HG02642 (cell line): ENCODE data around the gene TOMM20L.
A peak's percentile ranks its signal among the peaks of the same experiment; 100 is the strongest.
"Not testable (repeated sequence)": the region's sequence is repeated elsewhere in the genome, so short reads cannot be mapped to it uniquely, and the experiment has no call there.

ENCODE experiments used
- ATAC-seq: cut with Tn5 transposase; IDR thresholded peaks from one replicate; pipeline ENCODE4 v1.9.1; 2021; ENCODE audit warnings: mild to moderate bottlenecking; ENCODE audit not compliant: unreplicated experiment, poor library complexity

Gene TOMM20L

DNA sequence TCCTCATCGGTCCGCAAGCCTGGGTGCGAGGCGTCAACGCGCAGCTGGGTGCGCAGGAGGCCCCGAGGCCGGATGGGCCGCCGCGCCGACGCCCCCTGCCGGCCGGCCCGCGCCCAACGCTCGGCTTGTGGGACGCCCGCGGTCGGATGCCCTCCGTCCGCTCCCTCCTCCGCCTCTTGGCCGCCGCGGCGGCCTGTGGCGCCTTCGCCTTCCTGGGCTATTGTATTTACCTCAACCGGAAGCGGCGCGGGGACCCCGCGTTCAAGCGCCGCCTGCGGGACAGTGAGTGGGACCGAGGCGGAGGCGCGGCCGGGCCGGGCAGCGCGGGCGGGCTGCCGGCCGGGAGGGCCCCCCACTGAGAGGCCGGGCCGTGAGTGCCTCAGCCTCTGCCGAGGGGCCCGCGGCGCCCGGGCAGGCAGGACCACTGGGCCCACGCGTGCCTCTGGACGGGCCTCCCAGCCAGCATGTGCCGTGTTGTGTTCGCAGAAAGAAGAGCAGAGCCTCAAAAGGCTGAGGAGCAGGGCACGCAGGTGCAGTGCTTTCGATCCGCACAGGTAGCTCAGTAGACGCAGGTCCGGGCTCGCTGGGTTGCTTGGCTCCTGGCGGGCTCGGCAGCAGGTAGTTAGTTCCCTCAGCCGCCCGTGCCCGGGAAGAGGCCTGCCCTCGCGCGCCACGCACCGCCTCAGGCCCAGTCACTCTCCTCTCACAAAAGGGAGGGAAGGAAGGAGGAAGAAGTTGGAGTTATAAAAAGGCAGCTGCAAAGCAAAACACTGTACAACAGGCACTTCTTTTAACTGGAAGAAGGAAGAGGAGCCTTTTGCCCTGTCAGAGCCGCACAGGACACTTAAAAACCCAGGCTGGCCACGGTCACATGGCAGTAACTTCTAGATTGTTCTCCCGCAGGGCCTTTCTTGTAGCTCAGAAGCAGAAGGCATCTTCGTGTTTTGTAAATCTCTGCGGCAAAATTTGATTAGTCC is at the start of gene TOMM20L:
TOMM20L (plus strand) TSS at position 119 of the 977 bp plus-strand sequence; CDS start at position 147, 28 bp downstream.
- peak; percentile 94 for ATAC-seq

GRCh38 chr14:58353516-58354299 is 42.0 kb upstream of the TOMM20L start:
- ATAC-seq, result no peak

DNA sequence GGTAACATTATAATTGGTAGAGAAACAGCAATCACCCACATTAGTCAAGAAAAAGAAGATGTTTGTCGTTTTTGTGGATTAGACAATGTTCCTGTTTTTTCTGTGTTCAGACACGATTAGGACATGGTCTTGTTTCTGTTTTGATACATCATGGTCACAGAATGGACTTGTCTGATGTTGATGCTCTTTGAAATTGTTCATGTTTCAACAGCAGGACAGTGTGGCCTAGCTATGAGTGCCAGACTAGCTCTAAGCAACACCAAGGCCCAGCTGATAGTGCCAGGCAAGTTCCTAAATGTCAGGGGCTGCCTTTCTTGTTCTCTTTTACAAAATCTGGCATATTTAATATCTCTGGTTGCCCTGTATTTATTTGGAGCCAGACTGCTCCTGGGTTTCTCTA is 40.9 kb upstream of the TOMM20L start:
- no peak for ATAC-seq

DNA sequence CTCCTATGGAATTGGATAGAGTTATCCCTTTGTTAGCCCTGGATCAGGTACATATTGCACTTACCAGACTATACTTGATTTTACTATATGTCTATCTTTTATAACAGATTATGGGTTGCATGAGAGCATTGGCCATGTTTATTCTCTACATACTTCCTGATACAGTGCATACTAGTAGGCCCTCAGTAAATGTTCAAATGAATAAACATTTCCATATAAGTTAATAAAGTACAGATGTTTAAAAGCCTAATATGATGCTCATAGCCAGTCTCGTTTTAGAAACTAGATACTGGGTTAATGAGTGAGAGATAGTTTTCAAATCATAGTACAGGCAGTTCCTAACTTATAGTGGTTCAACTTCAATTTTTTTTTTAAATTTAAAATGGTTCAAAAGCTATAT is 39.5 kb upstream of the TOMM20L start:
- no peak for ATAC-seq

DNA sequence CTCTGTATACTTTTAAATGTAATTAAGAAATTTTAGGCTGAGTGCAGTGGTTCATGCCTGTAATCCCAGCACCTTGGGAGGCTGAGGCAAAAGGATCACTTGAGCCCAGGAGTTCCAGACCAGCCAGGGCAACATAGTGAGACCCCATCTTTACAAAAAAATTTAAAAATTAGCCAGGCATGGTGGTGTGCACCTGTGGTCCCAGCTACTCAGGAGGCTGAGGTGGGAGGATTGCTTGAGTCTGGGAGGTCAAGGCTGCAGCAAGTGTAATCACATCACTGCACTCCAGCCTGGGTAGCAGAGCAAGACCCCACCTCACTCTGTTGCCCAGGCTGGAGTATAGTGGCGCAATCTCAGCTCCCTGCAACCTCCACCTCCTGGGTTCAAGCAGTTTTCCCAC is 33.5 kb upstream of the TOMM20L start:
- not testable (repeated sequence) for ATAC-seq

DNA sequence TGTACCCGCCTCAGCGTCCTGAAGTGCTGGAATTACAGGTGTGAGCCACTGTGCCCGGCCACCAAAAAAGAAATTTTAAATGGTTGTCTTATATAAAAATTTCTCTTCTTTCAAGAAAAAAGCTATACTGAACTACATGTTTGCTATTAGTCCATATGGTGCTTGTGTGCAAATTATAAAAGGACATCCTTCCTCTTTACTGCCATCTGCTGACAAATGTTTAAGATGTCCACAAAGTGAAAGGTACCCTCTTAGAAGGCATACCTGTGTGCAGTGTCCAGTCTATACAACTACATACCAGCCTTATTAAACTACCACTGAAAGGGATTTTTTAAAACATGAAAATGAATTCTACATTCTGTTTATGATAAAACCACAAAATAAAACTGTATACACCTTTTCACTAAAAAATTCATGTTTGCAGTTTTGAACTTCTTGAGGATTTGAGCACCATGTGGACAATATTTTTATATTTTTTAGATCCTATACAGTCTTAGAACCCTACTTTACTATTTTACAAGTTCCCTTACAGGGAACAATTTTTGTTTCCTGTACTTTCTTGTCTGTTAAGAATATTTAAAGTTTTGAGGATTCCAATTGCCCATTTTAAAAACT is 32.8 kb upstream of the TOMM20L start:
- no peak for ATAC-seq

GRCh38 chr14:58364316-58364715 is 31.4 kb upstream of the TOMM20L start:
- ATAC-seq, result no peak

DNA sequence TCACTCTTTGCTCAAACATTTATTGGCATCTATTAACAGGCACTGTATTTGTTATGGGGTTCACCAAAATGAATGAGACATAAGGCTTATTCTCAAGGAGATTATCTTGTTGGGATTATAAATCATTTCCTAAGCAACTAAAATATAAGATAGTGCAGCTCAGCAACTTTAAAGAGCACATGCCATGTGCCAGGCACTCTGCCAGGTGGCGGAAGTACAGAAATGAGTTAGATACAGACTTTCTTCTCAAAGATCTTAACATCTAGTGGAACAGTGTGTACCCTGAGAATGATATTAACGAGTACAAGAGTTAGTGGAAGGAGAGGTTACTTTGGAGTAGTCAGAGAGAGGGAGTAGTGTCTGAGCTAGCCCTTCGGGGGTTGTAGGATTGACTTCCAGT is 28.4 kb upstream of the TOMM20L start:
- ATAC-seq, result no peak

- no peak for ATAC-seq
Measured at GRCh38 chr14:58368956-58369355, 26.8 kb upstream of the TOMM20L start.

GRCh38 chr14:58376791-58377190 is 18.9 kb upstream of the TOMM20L start:
- no peak for ATAC-seq

DNA sequence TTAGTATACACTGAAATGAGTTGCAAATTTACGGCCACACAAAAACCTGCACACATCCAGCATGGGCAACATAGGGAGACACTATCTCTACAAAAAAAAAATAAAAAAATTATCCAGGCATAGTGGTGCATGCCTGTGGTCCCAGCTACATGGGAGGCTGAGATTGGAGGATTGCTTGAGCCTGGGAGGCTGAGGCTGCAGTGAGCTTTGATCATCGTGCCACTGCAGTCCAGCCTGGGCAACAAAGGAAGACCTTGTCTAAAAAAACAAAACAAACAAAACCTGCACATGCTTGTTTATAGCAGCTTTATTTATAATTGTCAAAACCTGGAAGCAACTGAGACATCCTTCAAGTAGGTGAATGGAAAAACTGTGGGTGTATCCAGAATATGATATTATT is 4.9 kb upstream of the TOMM20L start:
- no peak for ATAC-seq

GRCh38 chr14:58395562-58395811 is 243 bp upstream of the TOMM20L start:
- no peak for ATAC-seq

DNA sequence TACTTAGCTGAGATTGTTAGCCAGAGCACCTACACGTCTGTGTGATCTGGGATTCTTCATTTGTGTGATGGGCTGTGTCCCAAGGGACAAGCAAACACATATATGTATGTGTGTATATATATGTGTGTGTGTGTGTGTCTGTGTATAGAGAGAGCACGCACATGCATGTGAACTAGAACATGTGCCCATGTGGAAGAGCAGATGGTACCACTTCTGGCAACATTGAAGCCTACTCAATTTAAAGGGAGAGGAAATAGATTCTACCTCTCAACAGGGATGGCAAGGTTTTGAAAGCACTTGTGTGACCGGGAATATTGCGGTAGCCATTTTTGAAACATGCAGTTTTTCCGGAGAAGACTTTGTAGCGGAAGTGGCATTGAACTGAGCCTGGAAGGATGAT is 1.4 kb downstream of the TOMM20L start:
- no peak for ATAC-seq

GRCh38 chr14:58398495-58398894 is 2.8 kb downstream of the TOMM20L start:
- no peak for ATAC-seq

DNA sequence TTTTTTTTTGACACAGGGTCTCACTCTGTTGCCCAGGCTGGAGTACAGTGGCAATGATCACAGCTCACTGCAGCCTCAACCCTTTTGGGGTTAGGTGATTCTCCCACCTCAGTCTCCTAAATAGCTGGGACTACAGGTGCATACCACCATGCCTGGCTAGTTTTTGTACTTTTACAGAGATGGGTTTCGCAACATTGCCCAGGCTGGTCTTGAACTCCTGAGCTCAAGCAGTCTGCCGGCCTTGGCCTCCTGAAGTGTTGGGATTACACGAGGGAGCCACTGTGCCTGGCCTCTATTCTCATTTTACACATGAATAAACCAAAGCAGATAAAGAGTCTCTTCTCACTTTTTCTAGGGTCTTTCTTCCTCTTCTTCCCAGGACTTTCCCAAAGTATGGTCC is 3.2 kb downstream of the TOMM20L start:
- ATAC-seq, result no peak

- ATAC-seq, result no peak
Measured at GRCh38 chr14:58401587-58401986, 5.9 kb downstream of the TOMM20L start.

DNA sequence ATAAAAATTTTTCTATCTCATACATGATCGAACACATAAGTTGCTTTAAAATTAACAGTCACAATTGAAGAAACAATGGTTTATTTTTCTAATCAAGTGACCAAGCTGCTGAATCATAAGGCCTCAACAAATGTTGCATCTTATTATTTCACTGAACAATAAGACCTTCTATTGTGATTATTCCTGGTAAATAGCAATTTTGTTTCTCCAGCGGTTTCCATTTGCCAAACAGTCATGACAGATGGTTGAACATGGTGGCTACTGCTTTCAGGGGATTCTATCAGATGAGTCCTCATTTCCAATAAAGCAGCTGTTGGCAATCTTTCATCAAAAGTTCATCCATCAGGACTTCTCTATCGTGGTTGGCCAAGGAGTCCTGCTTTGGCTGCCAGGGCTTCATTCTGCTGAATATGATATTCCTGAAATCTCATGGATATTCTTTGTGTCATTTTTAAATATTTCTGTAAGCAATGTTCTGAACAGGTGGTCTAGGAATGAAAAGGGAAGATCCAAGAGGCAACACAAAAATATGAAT is 13.0 kb downstream of the TOMM20L start:
- no peak for ATAC-seq

- no peak for ATAC-seq
Measured at GRCh38 chr14:58414845-58415244, 19.1 kb downstream of the TOMM20L start.

DNA sequence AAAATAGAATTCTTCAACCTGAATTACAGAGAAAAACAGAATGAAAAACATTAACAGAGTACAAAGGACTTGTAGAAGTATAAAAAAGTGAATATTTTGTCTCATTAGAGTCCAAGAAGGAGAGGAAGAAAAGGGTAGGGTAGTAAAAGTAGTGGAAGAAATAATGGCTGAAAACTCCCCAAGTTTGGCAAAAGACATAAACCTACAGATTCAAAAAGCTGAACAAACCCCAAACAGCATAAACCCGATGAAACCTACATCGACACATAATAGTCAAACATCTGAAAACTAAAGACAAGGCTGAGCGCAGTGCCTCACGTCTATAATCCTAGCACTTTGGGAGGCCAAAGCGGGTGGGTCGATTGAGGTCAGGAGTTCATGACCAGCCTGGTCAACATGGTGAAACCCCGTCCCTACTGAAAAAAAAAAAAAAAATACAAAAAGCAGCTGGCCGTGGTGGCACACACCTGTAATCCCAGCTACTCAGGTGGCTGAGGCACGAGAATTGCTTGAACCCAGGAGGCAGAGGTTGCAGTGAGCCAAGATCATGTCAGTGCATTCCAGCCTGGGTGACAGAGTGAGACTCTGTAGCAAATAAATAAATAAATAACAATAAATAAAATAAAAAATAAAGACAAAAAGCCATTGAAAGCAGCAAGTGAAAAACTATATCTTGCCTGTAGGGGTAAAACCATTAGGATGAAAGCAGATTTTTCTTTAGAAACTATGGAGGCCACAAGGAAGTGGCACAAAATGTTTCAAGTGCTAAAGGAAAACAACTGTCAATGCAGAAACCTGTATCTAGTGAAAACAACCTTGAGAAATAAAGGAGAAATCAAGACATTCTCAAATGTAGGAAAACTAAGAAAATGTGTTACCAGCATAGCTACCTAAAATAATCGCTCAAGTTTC is 20.2 kb downstream of the TOMM20L start:
- no peak for ATAC-seq

- ATAC-seq, result not testable (repeated sequence)
Measured at GRCh38 chr14:58416934-58417333, 21.2 kb downstream of the TOMM20L start.
